HEK293 (cell line): ENCODE data around the gene GBA2.

ENCODE experiments used
- ATF2 ChIP-seq: fragments of 450-650 bp; formaldehyde crosslinking; IDR thresholded peaks from 2 replicates; pipeline ENCODE4 v1.5.1; 2016; ENCODE audit warnings: missing biosample characterization, missing genetic modification characterization, low read depth
- CTCF ChIP-seq: fragments of 450-650 bp; formaldehyde crosslinking; IDR thresholded peaks from 2 replicates; pipeline ENCODE4 v1.5.1; 2016; ENCODE audit warnings: missing biosample characterization, missing genetic modification characterization
- YY1 ChIP-seq: fragments of 450-650 bp; formaldehyde crosslinking; IDR thresholded peaks from 2 replicates; pipeline ENCODE4 v1.5.1; 2018; ENCODE audit warnings: missing biosample characterization, missing genetic modification characterization
- ZBTB8A ChIP-seq: fragments of 450-650 bp; formaldehyde crosslinking; IDR thresholded peaks from 2 replicates; pipeline ENCODE4 v1.5.1; 2016; ENCODE audit warnings: missing biosample characterization, missing genetic modification characterization
- ZFP3 ChIP-seq: fragments of 450-650 bp; formaldehyde crosslinking; IDR thresholded peaks from 2 replicates; pipeline ENCODE4 v1.5.1; 2016; ENCODE audit warnings: low read depth, missing biosample characterization, missing genetic modification characterization
- ZNF223 ChIP-seq: fragments of 450-650 bp; formaldehyde crosslinking; IDR thresholded peaks from 2 replicates; pipeline ENCODE4 v1.5.1; 2016; ENCODE audit warnings: missing biosample characterization, missing genetic modification characterization
- ZNF391 ChIP-seq: fragments of 450-650 bp; formaldehyde crosslinking; IDR thresholded peaks from 2 replicates; pipeline ENCODE4 v1.5.1; 2016; ENCODE audit warnings: low read depth, missing biosample characterization, missing genetic modification characterization, borderline replicate concordance
- ZNF404 ChIP-seq: fragments of 450-650 bp; formaldehyde crosslinking; IDR thresholded peaks from 2 replicates; pipeline ENCODE4 v1.5.1; 2017; ENCODE audit warnings: missing biosample characterization, missing genetic modification characterization
- ZNF792 ChIP-seq: fragments of 450-650 bp; formaldehyde crosslinking; IDR thresholded peaks from 2 replicates; pipeline ENCODE4 v1.5.1; 2016; ENCODE audit warnings: missing biosample characterization, missing genetic modification characterization

GRCh38 chr9:35756275-35757225, 7.5 kb upstream of the GBA2 start:
- TF ChIP-seq CTCF (peak; percentile 89), ZNF223 (tag by site-specific recombination) (peak; percentile 99), ZNF792 (tag by site-specific recombination) (no peak), ZBTB8A (peak; percentile 84), YY1 (no peak), ATF2 (tag by site-specific recombination) (no peak), ZFP3 (tag by site-specific recombination) (no peak), ZNF391 (no peak), ZNF404 (tag by site-specific recombination) (no peak)
